GM08714 (cell line): ENCODE measurements around the gene KIF24.
"Not testable (repeated sequence)": the region's sequence is repeated elsewhere in the genome, so short reads cannot be mapped to it uniquely, and the experiment has no call there.

Source experiments
- H3K4me3 ChIP-seq: fragments of 200-500 bp; sonication (Bioruptor generic); 2 replicates; pipeline ENCODE4 v1.5.1; 2014; ENCODE audit warnings: mild to moderate bottlenecking, low read length, inconsistent platforms
- ZNF274 ChIP-seq: IDR thresholded peaks from 2 replicates; pipeline ENCODE4 v1.6.1; 2012; ENCODE audit warnings: mild to moderate bottlenecking, low read depth, low read length

The KIF24 gene

GRCh38 chr9:34370335-34370969 is 41.4 kb upstream of the KIF24 start:
- TF ChIP-seq ZNF274 = no peak

GRCh38 chr9:34369636-34370035 is 40.6 kb upstream of the KIF24 start:
- H3K4me3 ChIP-seq = no peak overlapping the region
- no peak for TF ChIP-seq ZNF274

More at GRCh38 chr9:34370335-34370969, 41.4 kb upstream of the KIF24 start:
- no peak overlapping the region for H3K4me3 ChIP-seq

DNA sequence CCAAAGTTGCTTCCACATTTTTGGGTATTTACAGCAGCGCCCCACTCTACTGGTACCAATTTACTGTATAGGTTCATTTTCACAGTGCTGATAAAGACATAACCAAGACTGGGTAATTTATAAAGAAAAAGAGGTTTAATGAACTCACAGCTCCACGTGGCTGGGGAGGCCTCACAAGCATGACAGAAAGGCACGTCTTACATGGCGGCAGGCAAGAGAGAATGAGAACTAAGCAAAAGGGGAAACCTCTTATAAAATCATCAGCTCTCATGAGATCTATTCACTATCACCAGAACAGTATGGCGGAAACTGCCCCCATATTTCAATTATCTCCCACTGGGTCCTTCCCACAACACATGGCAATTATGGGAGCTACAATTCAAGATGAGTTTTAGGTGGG is 39.7 kb upstream of the KIF24 start:
- H3K4me3 ChIP-seq = not testable (repeated sequence)

- H3K4me3 ChIP-seq = not testable (repeated sequence)
These were observed 38.8 kb upstream of the KIF24 start for GRCh38 chr9:34367751-34368410.

GRCh38 chr9:34366365-34366764 is 37.3 kb upstream of the KIF24 start:
- TF ChIP-seq ZNF274 = no peak

GRCh38 chr9:34365282-34365681 is 36.2 kb upstream of the KIF24 start:
- TF ChIP-seq ZNF274 = no peak
- no peak overlapping the region for H3K4me3 ChIP-seq

More at GRCh38 chr9:34366365-34366764, 37.3 kb upstream of the KIF24 start:
- no peak overlapping the region for H3K4me3 ChIP-seq

DNA sequence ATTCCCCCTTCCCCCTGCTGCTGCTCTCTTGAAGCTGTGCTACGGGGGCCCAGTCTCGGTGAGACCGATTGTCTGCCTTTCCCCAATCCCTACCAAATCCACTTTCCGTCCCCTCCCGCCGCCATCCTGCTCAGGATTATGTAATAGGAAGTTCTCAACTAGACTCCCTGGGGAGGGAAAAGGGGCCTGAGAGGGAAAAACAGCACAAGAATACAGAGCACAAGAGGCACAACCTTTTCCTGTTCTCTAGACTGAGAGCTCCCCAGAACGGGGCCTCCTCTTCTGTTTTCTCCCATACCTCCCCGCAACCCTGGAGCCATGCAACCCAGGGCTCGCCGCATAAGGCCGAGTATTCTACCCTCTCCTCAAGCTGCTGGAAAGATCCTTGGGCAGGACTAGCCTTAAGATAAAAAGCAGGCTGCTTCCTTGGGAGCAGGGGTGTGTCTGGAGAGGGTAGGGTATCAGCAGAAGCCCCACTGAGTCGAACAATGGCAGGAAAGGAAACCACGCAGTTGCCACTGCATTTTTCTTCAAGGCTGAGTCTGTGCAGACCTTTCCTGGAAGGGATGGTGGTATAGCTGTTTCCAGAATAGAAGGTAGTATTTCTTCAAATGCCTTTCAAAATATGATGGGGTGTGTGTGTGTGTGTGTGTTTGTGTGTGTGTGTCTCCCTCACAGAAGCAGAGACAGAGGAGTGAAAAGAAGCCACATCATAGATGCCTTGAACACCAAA is 34.7 kb upstream of the KIF24 start:
- no peak overlapping the region for H3K4me3 ChIP-seq
- no peak for TF ChIP-seq ZNF274

GRCh38 chr9:34362614-34363214 is 33.6 kb upstream of the KIF24 start:
- no peak for TF ChIP-seq ZNF274
- no peak overlapping the region for H3K4me3 ChIP-seq

DNA sequence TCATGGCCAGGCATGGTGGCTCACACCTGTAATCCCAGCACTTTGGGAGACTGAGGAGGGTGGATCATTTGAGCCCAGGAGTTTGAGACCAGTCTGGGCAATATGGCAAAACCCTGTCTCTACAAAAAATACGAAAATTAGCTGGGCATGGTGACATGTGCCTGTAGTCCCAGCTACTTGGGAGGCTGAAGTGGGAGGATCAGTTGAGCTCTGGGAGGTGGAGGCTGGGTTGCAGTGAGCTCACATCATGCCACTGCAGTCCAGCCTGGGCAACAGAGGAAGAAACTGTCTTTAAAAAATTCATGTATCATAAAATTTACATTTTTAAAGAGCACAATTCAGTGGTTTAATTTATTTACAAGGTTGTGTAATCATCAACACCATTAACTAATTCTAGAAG is 23.9 kb upstream of the KIF24 start:
- not testable (repeated sequence) for H3K4me3 ChIP-seq

DNA sequence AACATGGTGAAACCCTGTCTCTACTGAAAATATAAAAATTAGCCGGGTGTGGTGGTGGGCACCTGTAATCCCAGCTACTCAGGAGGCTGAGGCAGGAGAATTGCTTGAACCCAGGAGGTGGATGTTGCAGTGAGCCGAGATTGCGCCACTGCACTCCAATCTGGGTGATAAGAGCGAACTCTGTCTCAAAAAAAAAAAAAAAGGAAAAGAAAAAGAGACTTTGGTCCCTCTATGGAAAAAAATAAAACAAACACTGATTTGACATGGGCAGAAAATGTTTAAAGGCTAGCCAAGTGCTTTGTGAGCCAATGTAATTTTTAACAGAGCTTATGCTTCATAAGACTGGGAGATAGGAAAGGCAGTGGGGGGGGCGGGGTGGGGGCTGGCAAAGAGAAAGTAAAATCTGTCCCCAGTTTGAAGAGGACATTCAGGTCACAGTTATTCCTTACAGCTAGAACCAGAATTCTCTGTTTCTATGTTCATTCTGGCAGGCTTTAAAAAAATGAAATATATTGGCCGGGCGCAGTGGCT is 23.1 kb upstream of the KIF24 start:
- H3K4me3 ChIP-seq = not testable (repeated sequence)

- no peak overlapping the region for H3K4me3 ChIP-seq
- TF ChIP-seq ZNF274 = no peak
These were observed 20.3 kb upstream of the KIF24 start for GRCh38 chr9:34349324-34349723.

DNA sequence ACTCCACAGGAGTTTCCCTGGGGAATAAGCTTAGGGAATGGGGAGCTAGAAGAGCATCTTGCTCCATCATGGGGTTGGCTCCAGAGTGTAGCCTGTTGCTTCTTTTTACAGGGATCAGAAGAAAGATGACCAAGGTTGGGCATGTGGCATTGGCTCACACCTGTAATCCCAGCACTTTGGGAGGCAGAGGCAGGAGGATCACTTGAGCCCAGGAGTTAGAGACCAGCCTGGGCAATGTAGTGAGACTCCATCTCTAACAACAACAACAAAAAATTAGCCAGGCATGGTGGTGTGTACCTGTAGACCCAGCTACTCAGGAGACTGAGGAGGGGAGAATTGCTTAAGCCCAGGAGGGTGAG is 18.7 kb upstream of the KIF24 start:
- no peak for TF ChIP-seq ZNF274

GRCh38 chr9:34346873-34347799 is 18.1 kb upstream of the KIF24 start:
- TF ChIP-seq ZNF274 = no peak
- no peak overlapping the region for H3K4me3 ChIP-seq

More for the DNA sequence above, 18.7 kb upstream of the KIF24 start:
- H3K4me3 ChIP-seq = no peak overlapping the region

DNA sequence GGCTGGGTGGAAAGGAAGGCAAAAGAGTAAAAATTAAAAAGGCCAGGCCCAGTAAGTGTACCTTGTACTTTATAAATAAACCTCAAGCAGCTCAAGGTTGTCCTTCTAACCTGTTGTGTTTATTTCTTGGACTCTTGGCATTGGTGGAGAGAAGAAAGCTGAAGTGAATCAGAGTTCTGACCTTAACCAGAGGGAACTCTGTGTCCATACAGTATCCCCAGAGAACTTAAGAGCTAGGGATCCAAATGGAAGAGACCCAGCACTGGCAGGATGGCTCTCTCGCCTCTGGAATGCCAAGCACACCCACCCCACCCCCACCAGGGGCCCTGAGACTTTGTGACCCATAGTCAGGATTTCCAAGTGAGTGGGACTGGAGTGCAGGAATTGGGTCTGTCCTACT is 14.5 kb upstream of the KIF24 start:
- TF ChIP-seq ZNF274 = no peak

DNA sequence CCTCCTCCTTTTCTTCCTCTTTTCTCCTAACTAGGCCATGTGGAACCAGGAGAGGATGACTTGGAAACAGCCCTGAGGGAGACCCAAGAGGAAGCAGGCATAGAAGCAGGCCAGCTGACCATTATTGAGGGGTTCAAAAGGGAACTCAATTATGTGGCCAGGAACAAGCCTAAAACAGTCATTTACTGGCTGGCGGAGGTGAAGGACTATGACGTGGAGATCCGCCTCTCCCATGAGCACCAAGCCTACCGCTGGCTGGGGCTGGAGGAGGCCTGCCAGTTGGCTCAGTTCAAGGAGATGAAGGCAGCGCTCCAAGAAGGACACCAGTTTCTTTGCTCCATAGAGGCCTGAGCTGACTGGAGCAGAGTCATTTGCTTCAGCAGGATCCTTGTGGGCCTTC is 14.0 kb upstream of the KIF24 start:
- TF ChIP-seq ZNF274 = no peak
- H3K4me3 ChIP-seq = no peak overlapping the region

More for the DNA sequence above, 14.5 kb upstream of the KIF24 start:
- no peak overlapping the region for H3K4me3 ChIP-seq
